ENCODE data around the gene MUL1. TPM values are rescaled to one million over a fixed set of nuclear protein-coding genes. Genes with fewer than 3 reads are reported as not detected.

Gene MUL1
- total RNA-seq, 1 donor from 2014 or later: 36.0 TPM

DNA sequence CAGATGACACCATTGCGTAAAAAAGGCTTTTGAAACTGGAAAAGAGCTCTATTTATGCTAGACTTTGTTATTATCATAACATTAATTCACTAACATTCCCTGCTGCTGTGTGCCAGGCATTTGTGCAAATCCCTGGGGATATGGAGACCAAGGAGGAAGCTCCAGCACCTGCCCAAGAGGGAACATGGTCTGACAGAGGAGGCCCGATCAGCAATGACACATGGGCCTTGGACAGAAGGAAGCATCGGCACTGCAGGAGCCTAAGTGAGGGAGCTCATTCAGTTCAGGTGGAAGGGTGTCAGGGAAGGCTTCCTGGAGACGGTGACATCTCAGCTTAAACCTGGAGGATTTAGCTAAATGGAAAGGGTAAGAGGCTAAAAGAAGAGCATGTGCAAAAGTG is 35.8 kb downstream of the MUL1 start:
- DNase-seq (ENCODE audit: low read depth, low spot score): no peak

DNA sequence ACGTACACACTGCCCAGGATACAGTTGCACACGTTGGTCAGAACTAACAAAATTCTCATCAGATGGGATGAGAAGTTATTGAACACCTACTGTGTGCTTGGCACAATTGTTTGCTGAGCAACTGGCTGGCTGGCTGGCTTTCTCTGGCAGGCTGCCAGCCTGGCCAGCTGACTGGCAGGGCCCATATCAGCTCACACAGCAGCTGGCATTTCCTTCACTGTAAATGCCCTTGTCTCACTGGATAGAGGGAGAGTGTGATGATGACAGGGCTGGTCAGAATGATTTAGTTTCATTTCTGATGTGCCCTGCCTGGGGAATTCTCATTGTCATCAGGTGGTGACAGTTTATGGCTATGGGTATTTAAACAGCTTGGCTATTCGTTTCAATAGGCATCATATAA is 37.8 kb downstream of the MUL1 start:
- no peak for DNase-seq (ENCODE audit: low read depth, low spot score)

- DNase-seq (ENCODE audit: low read depth, low spot score): no peak
Observed at GRCh38 chr1:20469406-20470076, 38.4 kb downstream of the MUL1 start.

DNA sequence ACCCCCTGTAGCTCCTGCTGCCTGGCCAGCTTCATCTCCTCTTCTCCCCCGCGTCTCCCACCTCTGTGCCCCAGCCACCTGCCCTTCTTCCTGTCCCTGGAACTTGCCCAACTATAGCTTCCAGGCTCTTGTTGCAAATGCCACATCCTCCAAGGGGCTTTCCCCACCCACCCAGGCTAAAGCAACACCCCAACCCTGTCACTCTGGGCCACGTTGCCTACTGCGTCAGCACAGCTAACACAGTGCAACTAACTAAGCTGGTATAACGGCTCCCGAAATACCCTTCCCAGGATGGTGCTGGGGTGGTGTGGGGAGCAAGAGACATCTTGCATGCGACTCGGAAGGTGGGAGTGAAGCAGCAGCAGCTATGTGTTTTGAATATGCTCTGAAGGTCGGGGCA is 41.7 kb downstream of the MUL1 start:
- no peak for DNase-seq (ENCODE audit: low read depth, low spot score)

- DNase-seq (ENCODE audit: low read depth, low spot score): no peak
Observed at GRCh38 chr1:20465187-20465586, 42.8 kb downstream of the MUL1 start.

DNA sequence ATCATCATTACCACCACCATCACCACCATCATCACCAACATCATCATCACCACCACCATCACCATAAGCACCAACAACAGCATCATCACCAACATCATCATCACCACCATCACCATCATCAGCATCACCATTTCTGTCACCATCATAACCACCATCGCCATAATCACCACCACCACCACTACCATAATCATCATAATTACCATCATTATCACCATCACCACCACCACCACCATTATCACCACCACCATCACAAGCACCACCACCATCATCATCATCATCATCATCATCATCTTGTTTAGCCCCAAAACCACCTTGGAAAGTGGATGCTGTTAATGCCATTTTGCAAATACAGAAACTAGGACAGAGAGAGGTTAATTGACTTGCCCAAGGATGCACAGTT is 44.4 kb downstream of the MUL1 start:
- DNase-seq (ENCODE audit: low read depth, low spot score): no peak

- DNase-seq (ENCODE audit: low read depth, low spot score): no peak
Observed at GRCh38 chr1:20462397-20462796, 45.6 kb downstream of the MUL1 start.

GRCh38 chr1:20458717-20459116 is 49.2 kb downstream of the MUL1 start:
- no peak for DNase-seq (ENCODE audit: low read depth, low spot score)

GRCh38 chr1:20454004-20454403 is 53.9 kb downstream of the MUL1 start:
- no peak for DNase-seq (ENCODE audit: low read depth, low spot score)

- DNase-seq (ENCODE audit: low read depth, low spot score): no peak
Observed at GRCh38 chr1:20449735-20450311, 58.1 kb downstream of the MUL1 start.

Other genes with a start within 250 kb of the MUL1 start
- gene VWA5B1, start 217.3 kb downstream of the MUL1 start, total RNA-seq: not detected in 2 replicates
- 10.3 and 10.9 TPM in 2 replicates for gene CAMK2N1, start 21.9 kb downstream of the MUL1 start, total RNA-seq
- not detected in 2 replicates for gene FAM43B, start 44.4 kb upstream of the MUL1 start, total RNA-seq
- 0.67 and 2.0 TPM in 2 replicates for gene CDA, start 80.9 kb upstream of the MUL1 start, total RNA-seq
- 52.6 and 54.7 TPM in 2 replicates for gene PINK1, start 125.3 kb upstream of the MUL1 start, total RNA-seq
- 305 and 412 TPM in 2 replicates for gene DDOST, start 153.2 kb upstream of the MUL1 start, total RNA-seq
- 0.13 TPM in 1 of 2 replicates, not detected in the other for gene KIF17, start 209.9 kb upstream of the MUL1 start, total RNA-seq
- 1.4 and 3.4 TPM in 2 replicates for gene SH2D5, start 224.6 kb upstream of the MUL1 start, total RNA-seq

Data from pulmonary artery endothelial cell (primary cell).